WTC11 (cell line): ENCODE data around the gene CLK3.

Source experiments
- ATF1 ChIP-seq: sonication (generic); formaldehyde crosslinking; IDR thresholded peaks from 2 replicates; pipeline ENCODE4 v1.8.1; 2023; ENCODE audit warnings: mild to moderate bottlenecking, moderate library complexity, missing genetic modification reagents
- CTCF ChIP-seq: fragments of 200-600 bp; IDR thresholded peaks from 2 replicates; pipeline ENCODE4 v1.8.0; 2022; ENCODE audit warnings: antibody characterized with exemption
- E2F4 ChIP-seq: sonication (generic); formaldehyde crosslinking; IDR thresholded peaks from 2 replicates; pipeline ENCODE4 v1.8.1; 2022; ENCODE audit warnings: low read depth, mild to moderate bottlenecking, moderate library complexity, missing genetic modification reagents, borderline replicate concordance
- ELF4 ChIP-seq: sonication (generic); formaldehyde crosslinking; IDR thresholded peaks from 2 replicates; pipeline ENCODE4 v1.8.1; 2022; ENCODE audit warnings: low read depth, mild to moderate bottlenecking, moderate library complexity, missing genetic modification reagents
- FOXP4 ChIP-seq: sonication (generic); formaldehyde crosslinking; IDR thresholded peaks from 2 replicates; pipeline ENCODE4 v1.8.0; 2022; ENCODE audit warnings: mild to moderate bottlenecking, missing genetic modification reagents
- JUN ChIP-seq: sonication (generic); formaldehyde crosslinking; IDR thresholded peaks from 2 replicates; pipeline ENCODE4 v1.8.0; 2023; ENCODE audit warnings: mild to moderate bottlenecking, missing genetic modification reagents
- MAX ChIP-seq: sonication (generic); formaldehyde crosslinking; IDR thresholded peaks from 2 replicates; pipeline ENCODE4 v1.8.0; 2022; ENCODE audit warnings: mild to moderate bottlenecking, missing genetic modification reagents
- NFE2L1 ChIP-seq: sonication (generic); formaldehyde crosslinking; IDR thresholded peaks from 2 replicates; pipeline ENCODE4 v1.8.1; 2023; ENCODE audit warnings: missing genetic modification reagents

- TF ChIP-seq CTCF (no peak), FOXP4 (no peak), MAX (no peak), JUN (CRISPR knock-in tag) (no peak), ELF4 (CRISPR knock-in tag) (no peak), NFE2L1 (no peak), ATF1 (CRISPR knock-in tag) (no peak), E2F4 (CRISPR knock-in tag) (no peak)
Observed at GRCh38 chr15:74648051-74648842, 32.6 kb downstream of the CLK3 start.
